ENCODE measurements around the gene PNMA8A.

The PNMA8A gene

DNA sequence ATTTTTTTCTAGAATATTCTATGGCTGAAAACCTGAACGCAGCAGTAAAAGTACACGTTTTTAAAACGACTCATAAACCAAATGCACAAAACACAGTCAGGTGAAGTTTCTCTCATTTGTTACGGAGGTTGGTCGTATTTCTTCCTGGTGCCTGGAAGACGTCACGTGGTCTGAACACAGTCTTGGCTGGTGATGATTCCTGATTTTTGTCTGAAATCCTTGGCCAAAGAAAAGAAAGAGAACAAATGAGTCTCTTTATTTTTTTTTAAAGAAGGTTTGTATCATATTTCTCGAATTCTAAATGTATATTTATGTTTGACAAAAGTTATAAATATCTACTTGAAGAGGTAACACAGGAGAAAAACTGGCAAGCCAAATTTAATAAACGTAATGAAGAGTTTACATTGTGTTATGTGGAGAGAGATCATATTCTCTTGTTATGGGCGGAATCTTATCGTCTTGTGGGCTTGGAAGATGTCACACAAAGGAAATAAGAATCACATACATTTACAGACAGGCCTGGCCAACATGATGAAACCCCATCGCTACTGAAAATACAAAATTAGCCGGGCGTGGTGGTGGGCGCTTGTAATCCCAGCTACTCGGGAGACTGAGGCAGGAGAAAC, 10.0 kb upstream of the PNMA8A start:
- Histone ChIP-seq H3K4me3 (ENCODE audit: low read depth, low read length) (peak overlapping the region; percentile 6), H2AFZ (ENCODE audit: low read length, unreplicated experiment) (peak overlapping the region; percentile 87), H3K27ac (ENCODE audit: low read depth, low read length) (peak overlapping the region; percentile 68), H3K36me3 (ENCODE audit: insufficient read depth, low read length) (no peaks in the 10 kb centered on the region), H3K27me3 (ENCODE audit: insufficient read depth, low read length) (no peaks in the 10 kb centered on the region), H3K79me2 (ENCODE audit: control insufficient read depth, insufficient read depth, low read length, unreplicated experiment) (no peaks in the 10 kb centered on the region), H3K4me1 (ENCODE audit: control insufficient read depth, insufficient read depth, low read length, unreplicated experiment) (peaks cover 15% of the 10 kb centered on the region)

DNA sequence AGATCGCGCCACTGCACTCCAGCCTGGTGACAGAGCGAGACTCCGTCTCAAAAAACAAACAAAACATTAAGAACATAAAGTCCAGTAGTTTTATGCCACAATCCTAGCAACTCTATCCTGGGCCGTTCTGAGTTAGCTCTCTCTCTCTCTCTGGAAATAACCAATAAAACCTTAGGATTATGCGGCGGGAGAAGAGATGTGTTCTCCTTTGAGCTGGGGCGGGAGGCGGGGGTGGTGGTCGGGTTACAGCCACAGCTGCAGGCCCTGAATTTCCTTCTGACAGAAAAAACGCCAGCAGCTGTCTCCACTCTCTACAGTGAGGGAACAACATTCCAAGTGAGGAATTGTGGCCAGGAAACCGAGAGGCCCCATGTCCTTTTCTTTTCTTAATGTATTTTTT, 9.1 kb upstream of the PNMA8A start:
- peak overlapping the region; percentile 48 for H2AFZ ChIP-seq (ENCODE audit: low read length, unreplicated experiment)

DNA sequence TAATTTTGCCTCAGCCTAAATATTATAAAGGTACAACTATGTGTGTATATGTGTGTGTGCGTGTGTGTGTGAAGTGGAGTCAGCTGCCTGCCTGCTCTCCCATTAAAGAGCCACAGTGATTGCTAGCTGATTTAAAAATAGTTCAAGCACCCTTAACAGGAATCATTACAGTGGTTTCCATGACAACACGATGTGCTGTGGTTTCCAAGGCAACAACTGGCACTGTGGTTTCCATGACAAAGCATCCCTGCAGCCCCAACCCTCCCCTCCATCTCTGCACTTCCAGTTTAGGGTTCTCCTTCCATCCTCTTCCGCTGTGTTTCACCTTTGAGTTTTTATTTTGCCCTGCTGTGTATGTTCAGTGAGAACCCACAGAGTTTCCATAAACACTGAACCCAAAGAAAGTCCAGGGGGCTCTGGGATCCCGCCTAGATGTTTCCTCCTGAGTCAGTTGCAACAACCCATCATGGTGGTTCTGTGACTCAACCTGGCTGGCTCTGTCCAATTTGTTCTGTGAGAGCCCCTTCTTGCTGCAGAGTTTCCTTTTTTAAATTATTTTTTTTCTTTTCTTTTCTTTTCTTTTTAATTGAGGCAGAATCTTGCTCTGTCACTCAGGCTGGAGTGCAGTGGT, 7.1 kb upstream of the PNMA8A start:
- Histone ChIP-seq H3K36me3 (ENCODE audit: insufficient read depth, low read length) (no peaks in the 10 kb centered on the region), H3K27ac (ENCODE audit: low read depth, low read length) (peak overlapping the region; percentile 41), H3K27me3 (ENCODE audit: insufficient read depth, low read length) (no peaks in the 10 kb centered on the region), H3K4me3 (ENCODE audit: low read depth, low read length) (no peak overlapping the region), H3K79me2 (ENCODE audit: control insufficient read depth, insufficient read depth, low read length, unreplicated experiment) (no peaks in the 10 kb centered on the region), H3K4me1 (ENCODE audit: control insufficient read depth, insufficient read depth, low read length, unreplicated experiment) (peaks cover 15% of the 10 kb centered on the region), H2AFZ (ENCODE audit: low read length, unreplicated experiment) (no peak overlapping the region)

More for the DNA sequence above, 9.1 kb upstream of the PNMA8A start:
- Histone ChIP-seq H3K27ac (ENCODE audit: low read depth, low read length) (peak overlapping the region; percentile 68), H3K36me3 (ENCODE audit: insufficient read depth, low read length) (no peaks in the 10 kb centered on the region), H3K4me1 (ENCODE audit: control insufficient read depth, insufficient read depth, low read length, unreplicated experiment) (peaks cover 15% of the 10 kb centered on the region), H3K79me2 (ENCODE audit: control insufficient read depth, insufficient read depth, low read length, unreplicated experiment) (no peaks in the 10 kb centered on the region), H3K27me3 (ENCODE audit: insufficient read depth, low read length) (no peaks in the 10 kb centered on the region), H3K4me3 (ENCODE audit: low read depth, low read length) (no peak overlapping the region)

DNA sequence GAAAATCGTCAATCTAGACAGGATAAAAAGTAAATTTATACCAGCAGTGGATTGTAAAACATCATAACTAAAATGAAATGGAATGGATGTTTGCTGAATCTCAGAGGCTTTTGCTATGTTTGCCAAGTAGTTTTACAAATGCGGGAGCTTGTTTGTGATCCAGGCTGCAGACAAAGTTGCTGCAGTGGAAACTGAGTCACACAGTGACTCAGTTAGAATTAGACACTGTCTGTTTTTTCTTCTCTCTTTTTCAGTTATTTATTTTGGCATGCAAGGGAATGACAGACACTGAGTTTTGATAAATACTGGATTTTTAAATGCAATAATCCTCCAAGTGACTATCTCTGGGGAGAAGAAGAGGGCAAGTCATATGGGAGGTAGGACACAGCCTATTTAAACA, 4.6 kb upstream of the PNMA8A start:
- peaks cover 11% of the 10 kb centered on the region for H3K4me1 ChIP-seq (ENCODE audit: control insufficient read depth, insufficient read depth, low read length, unreplicated experiment)
- H3K27ac ChIP-seq (ENCODE audit: low read depth, low read length): peak overlapping the region; percentile 56
- no peaks in the 10 kb centered on the region for H3K79me2 ChIP-seq (ENCODE audit: control insufficient read depth, insufficient read depth, low read length, unreplicated experiment)
- H3K4me3 ChIP-seq (ENCODE audit: low read depth, low read length): no peak overlapping the region
- no peaks in the 10 kb centered on the region for H3K27me3 ChIP-seq (ENCODE audit: insufficient read depth, low read length)
- H3K36me3 ChIP-seq (ENCODE audit: insufficient read depth, low read length): no peaks in the 10 kb centered on the region
- no peak overlapping the region for H2AFZ ChIP-seq (ENCODE audit: low read length, unreplicated experiment)

GRCh38 chr19:46474211-46474610, 2.8 kb upstream of the PNMA8A start:
- Histone ChIP-seq H3K27ac (ENCODE audit: low read depth, low read length) (no peak overlapping the region), H2AFZ (ENCODE audit: low read length, unreplicated experiment) (no peak overlapping the region), H3K36me3 (ENCODE audit: insufficient read depth, low read length) (no peaks in the 10 kb centered on the region), H3K4me1 (ENCODE audit: control insufficient read depth, insufficient read depth, low read length, unreplicated experiment) (peaks cover 6% of the 10 kb centered on the region), H3K79me2 (ENCODE audit: control insufficient read depth, insufficient read depth, low read length, unreplicated experiment) (no peaks in the 10 kb centered on the region), H3K4me3 (ENCODE audit: low read depth, low read length) (no peak overlapping the region), H3K27me3 (ENCODE audit: insufficient read depth, low read length) (no peaks in the 10 kb centered on the region)

- no peak overlapping the region for H3K27ac ChIP-seq (ENCODE audit: low read depth, low read length)
- H2AFZ ChIP-seq (ENCODE audit: low read length, unreplicated experiment): no peak overlapping the region
- H3K79me2 ChIP-seq (ENCODE audit: control insufficient read depth, insufficient read depth, low read length, unreplicated experiment): no peaks in the 10 kb centered on the region
- no peaks in the 10 kb centered on the region for H3K36me3 ChIP-seq (ENCODE audit: insufficient read depth, low read length)
- H3K27me3 ChIP-seq (ENCODE audit: insufficient read depth, low read length): no peaks in the 10 kb centered on the region
- no peak overlapping the region for H3K4me3 ChIP-seq (ENCODE audit: low read depth, low read length)
- peaks cover 6% of the 10 kb centered on the region for H3K4me1 ChIP-seq (ENCODE audit: control insufficient read depth, insufficient read depth, low read length, unreplicated experiment)
Measured at GRCh38 chr19:46472592-46472991, 1.2 kb upstream of the PNMA8A start.

DNA sequence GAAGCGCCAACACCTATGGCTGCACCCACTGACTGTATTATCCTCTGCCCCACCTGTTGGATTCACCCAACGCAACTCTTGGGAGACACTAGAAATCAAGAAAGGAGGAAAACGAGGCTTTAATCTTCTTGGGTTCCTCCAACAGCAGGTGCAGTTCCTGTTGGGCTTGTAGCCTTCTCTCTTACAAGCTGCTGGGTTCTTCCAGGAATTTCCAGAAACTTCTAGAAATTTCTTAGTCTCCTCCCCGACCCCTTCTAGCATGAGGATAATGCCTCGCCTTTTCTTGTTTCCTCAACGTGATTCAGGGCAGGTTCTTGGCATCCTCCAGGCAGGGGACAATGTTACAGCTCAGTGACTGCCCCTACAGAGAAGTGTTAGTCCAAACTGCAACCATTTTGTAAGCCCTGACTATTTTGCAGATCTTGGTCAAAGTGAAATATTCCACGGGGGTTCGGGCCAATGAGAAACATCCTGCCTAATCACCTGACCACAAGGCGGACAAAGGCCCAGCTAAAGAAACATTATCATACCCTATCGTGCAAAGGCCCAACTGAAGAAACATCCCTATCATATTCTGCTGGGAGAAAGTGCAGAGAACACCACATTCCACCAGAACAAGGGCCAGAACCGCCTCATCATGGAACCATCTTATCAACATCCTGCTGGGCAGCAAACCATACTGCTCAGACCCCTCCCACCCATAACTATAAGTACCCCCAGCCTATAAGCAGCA, 614 bp upstream of the PNMA8A start:
- Histone ChIP-seq H3K4me3 (ENCODE audit: low read depth, low read length) (peak overlapping the region; percentile 73), H3K79me2 (ENCODE audit: control insufficient read depth, insufficient read depth, low read length, unreplicated experiment) (no peaks in the 10 kb centered on the region), H3K36me3 (ENCODE audit: insufficient read depth, low read length) (no peaks in the 10 kb centered on the region), H3K4me1 (ENCODE audit: control insufficient read depth, insufficient read depth, low read length, unreplicated experiment) (peaks cover 9% of the 10 kb centered on the region), H3K27ac (ENCODE audit: low read depth, low read length) (no peak overlapping the region), H3K27me3 (ENCODE audit: insufficient read depth, low read length) (no peaks in the 10 kb centered on the region), H2AFZ (ENCODE audit: low read length, unreplicated experiment) (peak overlapping the region; percentile 60)

DNA sequence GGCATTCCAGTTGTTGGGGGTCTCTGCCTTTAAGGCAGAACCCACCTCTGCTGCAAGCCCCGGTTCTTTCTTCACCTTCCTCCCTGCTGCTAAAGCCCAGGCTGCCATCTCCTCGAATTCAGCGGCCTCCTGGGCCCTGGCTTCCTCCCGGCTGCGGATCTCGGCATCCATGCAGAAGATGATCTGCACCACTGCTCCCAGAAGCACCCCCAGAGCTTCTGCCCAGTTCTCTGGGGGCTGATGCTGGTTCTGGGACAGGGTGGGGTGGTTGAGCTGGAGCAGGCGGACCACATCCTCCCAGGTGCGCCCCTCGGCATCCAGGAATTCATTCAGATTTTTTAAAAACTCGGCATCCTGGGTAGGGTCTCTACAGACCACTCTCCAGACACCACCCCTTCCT, 987 bp downstream of the PNMA8A start:
- no peak overlapping the region for H2AFZ ChIP-seq (ENCODE audit: low read length, unreplicated experiment)
- no peaks in the 10 kb centered on the region for H3K27me3 ChIP-seq (ENCODE audit: insufficient read depth, low read length)
- H3K36me3 ChIP-seq (ENCODE audit: insufficient read depth, low read length): no peaks in the 10 kb centered on the region
- no peaks in the 10 kb centered on the region for H3K79me2 ChIP-seq (ENCODE audit: control insufficient read depth, insufficient read depth, low read length, unreplicated experiment)
- H3K27ac ChIP-seq (ENCODE audit: low read depth, low read length): no peak overlapping the region
- no peak overlapping the region for H3K4me3 ChIP-seq (ENCODE audit: low read depth, low read length)
- H3K4me1 ChIP-seq (ENCODE audit: control insufficient read depth, insufficient read depth, low read length, unreplicated experiment): peaks cover 16% of the 10 kb centered on the region

DNA sequence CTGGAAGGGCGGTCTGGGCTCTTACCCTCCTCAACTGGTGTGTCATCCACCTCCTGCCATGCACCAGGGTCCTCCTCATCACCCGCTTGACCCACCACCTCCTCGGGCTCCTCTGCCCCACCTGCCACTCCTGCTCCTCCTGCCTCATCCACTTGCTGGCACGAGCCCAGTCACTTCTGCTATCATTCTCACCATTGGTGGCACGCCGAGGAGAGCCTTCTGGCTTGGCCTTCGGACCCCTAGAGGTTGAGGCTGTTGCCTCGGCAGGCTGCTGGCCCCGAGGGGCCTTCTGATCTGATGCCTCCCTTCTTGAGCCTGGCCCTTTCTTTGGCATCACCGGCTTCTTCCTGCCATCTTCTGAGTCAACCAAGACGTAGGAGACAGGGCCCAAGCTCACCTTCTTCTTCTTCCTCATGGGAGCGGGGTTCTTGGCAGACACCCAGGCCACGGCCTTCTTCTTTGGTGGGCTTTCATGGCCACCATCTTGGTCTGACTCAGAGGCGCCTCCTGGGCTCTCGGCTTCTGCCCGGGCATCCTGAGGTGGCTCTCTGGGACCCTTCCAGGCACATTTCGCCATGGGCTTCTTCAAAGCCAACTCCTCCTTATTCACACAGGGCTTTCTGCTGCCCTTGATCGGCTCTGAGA, 1.7 kb downstream of the PNMA8A start:
- Histone ChIP-seq H3K36me3 (ENCODE audit: insufficient read depth, low read length) (no peaks in the 10 kb centered on the region), H3K4me1 (ENCODE audit: control insufficient read depth, insufficient read depth, low read length, unreplicated experiment) (peaks cover 16% of the 10 kb centered on the region), H3K4me3 (ENCODE audit: low read depth, low read length) (no peak overlapping the region), H2AFZ (ENCODE audit: low read length, unreplicated experiment) (no peak overlapping the region), H3K27ac (ENCODE audit: low read depth, low read length) (no peak overlapping the region), H3K79me2 (ENCODE audit: control insufficient read depth, insufficient read depth, low read length, unreplicated experiment) (no peaks in the 10 kb centered on the region), H3K27me3 (ENCODE audit: insufficient read depth, low read length) (no peaks in the 10 kb centered on the region)

- H3K27ac ChIP-seq (ENCODE audit: low read depth, low read length): peak overlapping the region; percentile 79
- peak overlapping the region; percentile 70 for H2AFZ ChIP-seq (ENCODE audit: low read length, unreplicated experiment)
- no peaks in the 10 kb centered on the region for H3K36me3 ChIP-seq (ENCODE audit: insufficient read depth, low read length)
- no peaks in the 10 kb centered on the region for H3K79me2 ChIP-seq (ENCODE audit: control insufficient read depth, insufficient read depth, low read length, unreplicated experiment)
- H3K4me1 ChIP-seq (ENCODE audit: control insufficient read depth, insufficient read depth, low read length, unreplicated experiment): peaks cover 13% of the 10 kb centered on the region
- H3K4me3 ChIP-seq (ENCODE audit: low read depth, low read length): peak overlapping the region; percentile 72
- no peaks in the 10 kb centered on the region for H3K27me3 ChIP-seq (ENCODE audit: insufficient read depth, low read length)
Measured at GRCh38 chr19:46466536-46467196, 4.7 kb downstream of the PNMA8A start.

All from ACC112 (cell line).